OCI-M2 (cell line): Measurements from ENCODE around the gene CADM1.

Experiments used
- DNase-seq: peaks from one replicate; lab custom pipeline; 2025; ENCODE audit not compliant: unreplicated experiment; lab: John Stamatoyannopoulos, UW

CADM1 gene

GRCh38 chr11:115219376-115219775 is 284.8 kb downstream of the CADM1 start:
- no peak for DNase-seq

DNA sequence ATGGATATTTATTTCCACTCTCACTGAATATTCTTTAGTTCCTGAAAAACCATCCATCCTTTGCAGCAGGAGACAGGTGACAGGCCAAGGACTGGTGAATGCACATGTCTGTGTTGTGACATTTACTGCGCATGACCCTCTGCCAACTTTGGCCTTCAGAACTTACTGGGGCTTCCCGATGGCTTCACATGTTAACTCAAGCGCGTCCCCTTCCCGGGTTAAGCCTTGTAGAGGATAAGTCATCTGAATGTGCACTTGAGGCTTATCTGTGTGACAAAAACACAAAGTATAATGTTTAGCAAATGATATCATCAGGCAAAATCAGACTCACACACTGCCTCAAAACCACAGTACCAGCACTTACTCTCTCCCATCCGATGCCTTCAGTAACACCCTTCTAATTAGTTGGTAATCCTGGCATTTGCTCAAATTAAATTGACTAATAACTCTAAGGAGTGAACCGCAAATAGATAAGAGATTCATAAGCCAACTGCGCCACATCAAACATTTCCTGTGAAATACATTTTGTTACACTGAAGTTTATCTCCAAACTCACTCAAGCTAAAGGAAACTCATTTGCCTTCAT is 286.4 kb downstream of the CADM1 start:
- no peak for DNase-seq

- DNase-seq = no peak
These were observed 288.3 kb downstream of the CADM1 start for GRCh38 chr11:115215694-115216617.

GRCh38 chr11:115214644-115215234 is 289.5 kb downstream of the CADM1 start:
- DNase-seq = no peak

DNA sequence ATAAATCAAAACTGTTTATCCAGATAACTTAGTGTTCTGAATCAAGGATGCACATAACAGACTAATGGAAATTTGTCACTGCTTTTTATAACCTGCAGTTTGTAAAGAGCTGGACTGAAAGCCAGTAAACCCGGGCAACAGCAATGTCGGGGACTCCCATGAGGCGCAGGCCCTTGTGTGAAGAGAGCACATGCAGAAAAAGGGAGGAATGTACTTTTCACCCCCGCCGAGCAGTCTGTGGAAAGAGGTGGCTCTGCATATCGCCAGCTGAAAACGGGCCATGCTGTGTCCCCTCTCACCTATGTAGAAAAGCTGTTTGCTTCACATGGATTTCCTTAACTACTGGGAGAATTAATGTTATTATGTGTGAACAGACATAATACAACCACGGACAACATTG is 291.2 kb downstream of the CADM1 start:
- DNase-seq = no peak

DNA sequence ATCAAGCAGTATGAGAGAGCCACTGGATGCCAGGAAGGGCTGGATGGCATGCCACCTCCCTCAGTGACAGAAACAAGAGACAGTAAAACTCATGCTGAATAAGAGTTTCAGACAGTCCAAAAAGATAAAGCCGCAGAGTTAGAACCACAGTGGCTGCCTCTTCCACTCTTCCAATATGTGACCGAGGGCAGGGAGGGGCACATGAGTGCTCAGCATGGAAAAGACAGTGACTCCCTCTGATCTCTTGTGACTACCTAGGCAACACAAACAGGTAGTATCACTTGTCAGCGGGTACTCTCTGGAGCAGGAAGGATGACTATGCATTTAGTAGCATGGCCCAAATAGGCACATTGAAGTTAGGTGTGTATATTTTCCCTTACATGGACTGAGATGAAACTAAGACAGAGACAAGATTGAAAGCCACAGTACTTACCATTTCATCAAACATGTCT is 295.4 kb downstream of the CADM1 start:
- no peak for DNase-seq

- no peak for DNase-seq
These were observed 296.3 kb downstream of the CADM1 start for GRCh38 chr11:115207916-115208315.

GRCh38 chr11:115207166-115207591 is 297.0 kb downstream of the CADM1 start:
- no peak for DNase-seq

- DNase-seq = no peak
These were observed 297.7 kb downstream of the CADM1 start for GRCh38 chr11:115206365-115207022.

- no peak for DNase-seq
These were observed 301.2 kb downstream of the CADM1 start for GRCh38 chr11:115202900-115203552.

- DNase-seq = no peak
These were observed 302.1 kb downstream of the CADM1 start for GRCh38 chr11:115202074-115202473.

GRCh38 chr11:115201111-115201792 is 303.0 kb downstream of the CADM1 start:
- no peak for DNase-seq

DNA sequence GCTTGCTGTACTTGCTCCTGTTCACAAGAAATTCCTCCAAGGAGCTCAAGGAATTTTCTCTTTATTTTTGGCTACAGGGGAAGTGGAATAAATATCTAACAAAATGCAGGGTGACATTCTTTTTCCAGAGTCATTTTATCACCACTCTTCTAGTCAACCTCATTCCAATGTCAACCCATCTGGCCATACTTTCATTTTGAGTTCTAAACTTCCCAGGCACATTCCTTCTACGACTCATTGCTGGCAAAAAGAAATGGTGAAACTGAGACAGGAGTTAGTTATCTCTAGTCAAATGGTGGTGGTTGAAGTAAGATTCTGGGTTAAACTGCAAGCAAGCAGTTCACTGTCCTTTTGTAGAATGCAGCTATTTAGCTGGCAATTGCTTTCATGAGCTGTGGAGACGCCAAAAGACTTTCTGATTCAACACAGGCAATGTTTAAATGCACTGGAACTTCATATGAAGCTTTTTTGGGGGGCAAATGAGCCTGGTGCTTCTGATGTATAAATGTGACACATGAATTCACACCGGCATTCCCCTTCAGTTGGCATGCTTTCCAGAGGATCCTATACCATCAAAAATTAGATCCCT is 304.6 kb downstream of the CADM1 start:
- no peak for DNase-seq

- DNase-seq = no peak
These were observed 305.9 kb downstream of the CADM1 start for GRCh38 chr11:115198321-115198741.

- no peak for DNase-seq
These were observed 306.8 kb downstream of the CADM1 start for GRCh38 chr11:115197433-115197832.

DNA sequence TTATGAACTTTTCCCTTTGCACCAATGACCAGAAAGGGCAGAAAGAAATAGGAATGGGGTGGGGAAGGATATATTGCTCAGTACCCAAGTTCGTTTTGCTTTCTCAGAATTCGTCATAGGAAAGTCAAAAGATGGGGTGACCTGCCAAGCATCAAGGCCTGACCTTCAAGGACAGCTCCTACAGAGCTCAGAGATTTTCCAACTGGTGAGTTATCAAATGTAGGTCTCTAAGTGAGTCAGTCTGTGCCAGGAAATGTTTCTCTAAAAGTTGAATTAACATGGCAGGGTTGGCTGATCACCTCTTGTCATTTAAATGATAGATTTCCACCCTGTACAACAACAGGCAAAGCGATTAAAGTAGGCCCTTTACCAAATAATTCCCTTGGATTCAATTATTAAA is 307.2 kb downstream of the CADM1 start:
- DNase-seq = no peak

DNA sequence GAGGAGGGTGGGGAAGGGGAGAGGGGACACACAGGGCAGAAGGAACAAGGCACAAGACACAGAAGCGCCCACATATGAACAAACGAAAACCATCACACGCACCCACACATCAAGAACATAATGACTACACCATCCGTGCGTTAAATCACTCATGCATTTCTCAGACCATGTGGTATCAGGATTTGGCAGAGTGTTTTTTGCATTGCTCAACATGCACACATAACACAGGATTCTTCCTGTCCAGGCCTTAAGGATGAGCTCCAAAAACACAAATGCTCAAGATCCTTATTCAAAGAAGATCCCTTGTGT is 309.5 kb downstream of the CADM1 start:
- DNase-seq = no peak

DNA sequence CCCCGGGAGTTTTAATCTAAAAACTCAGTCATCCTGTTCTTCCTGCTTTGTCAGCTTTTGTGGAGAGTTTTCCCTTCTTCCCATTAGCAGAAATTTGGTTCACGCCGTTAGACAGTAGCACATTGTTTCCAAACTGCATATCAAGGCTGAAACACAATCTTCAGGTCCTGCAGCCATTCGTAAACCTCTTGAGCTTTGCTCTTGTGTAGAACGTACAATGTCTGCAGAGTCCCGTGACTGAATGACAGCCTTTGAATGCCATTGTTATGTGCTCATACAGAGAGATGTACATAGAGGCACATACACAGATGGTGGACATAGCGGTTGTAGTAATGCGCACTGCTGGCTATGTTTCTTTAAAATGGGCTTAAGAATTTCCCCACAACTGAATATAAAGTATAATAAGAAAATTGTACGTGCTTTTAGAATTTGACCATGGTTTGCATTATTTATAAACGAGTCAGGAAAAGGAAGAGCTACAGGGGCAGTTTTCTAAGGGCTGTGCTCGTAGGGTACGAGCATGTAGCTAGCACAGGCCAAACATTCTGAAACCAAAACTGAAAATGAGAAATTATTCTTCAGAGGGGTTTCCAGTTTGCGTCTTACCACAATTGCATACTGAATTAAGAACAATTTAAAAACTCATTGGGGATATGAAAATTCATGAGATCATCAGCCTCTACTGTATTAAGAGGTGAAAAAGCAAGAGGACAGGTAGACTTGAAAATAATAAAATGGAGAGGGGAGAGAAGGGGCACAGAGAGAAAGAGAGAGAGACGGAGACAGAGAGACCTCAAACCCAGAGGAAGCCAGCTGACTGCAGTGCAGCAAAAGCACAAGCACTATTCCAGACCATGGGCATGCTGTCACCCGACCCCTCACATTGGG is 310.1 kb downstream of the CADM1 start:
- no peak for DNase-seq

DNA sequence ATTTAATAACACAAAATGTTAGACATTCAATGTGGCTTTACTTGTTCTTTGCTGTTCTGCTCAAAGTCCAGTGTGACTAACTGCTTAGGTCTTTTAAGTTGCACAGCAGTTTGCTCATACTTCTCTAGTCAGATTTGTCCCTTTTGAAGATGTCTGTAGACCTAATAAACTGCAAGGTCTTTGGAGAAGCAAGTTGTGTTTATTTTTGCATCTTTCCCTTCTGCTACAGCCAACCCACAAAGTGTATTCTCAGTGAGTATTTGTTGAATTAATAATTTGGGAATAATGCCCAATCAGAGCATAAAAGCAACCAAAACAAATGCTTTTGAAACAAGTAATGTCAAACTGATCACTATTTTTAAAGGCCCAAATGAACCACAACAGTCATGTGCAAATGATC is 312.5 kb downstream of the CADM1 start:
- DNase-seq = no peak
